Activated gamma-delta T cell (primary cell): ENCODE measurements around the gene ZC3H13.
"Not testable (repeated sequence)": the region's sequence is repeated elsewhere in the genome, so short reads cannot be mapped to it uniquely, and the experiment has no call there.

Experiments
- DNase-seq: peaks from one replicate; lab custom pipeline; 2025; lab: John Stamatoyannopoulos, UW

ZC3H13 gene

DNA sequence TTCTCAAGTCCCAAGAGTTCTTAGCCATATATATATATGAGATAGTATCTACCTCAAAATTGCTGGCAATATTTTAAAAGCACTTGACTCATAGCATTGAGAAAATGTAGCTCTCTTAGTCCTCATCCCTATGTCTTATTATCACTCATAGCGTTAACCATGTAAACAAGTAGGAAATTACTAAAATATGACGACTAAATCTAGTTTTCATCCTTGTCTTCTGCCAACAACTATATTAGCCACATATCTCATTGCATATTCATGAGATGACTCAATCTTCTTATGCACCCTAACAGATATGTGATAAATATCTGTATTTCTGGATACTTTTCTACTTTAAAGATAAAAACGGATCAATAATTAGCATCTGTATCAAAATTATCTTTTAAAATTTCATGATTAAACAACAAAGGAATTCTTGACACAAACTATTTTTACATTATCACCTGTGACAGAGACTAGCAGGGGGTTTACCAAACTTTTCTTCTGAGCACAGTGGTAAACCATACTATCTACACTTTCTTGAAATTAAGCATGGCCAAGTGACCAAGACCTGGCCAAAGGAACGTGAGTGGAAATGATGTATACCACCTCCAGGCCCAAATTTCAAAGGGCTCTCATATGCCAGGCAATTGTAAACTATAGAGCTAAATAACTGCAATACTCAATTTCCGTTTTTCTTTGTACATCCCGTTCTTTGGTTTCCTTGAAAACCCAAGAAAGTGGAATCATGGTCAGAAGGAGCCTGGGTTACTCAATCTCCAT, 45.7 kb downstream of the ZC3H13 start:
- no peak for DNase-seq

DNA sequence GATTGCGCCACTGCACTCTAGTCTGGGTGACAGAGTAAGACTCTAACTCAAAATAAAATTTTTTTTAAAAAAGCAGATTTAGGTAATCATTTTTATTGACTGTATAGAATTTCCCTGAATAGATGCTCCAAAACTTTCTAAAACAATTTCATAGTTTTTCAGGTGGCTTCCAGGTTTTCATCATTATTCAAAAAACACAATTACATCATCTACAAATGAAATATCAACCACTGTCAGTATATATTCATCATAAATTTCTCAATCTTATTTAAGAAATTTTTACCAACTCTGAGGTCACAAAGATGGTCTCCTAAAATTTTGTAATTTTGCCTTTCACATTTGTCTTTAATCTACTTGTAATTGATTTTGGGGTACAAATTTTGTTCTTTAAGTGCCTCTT, 48.1 kb downstream of the ZC3H13 start:
- no peak for DNase-seq

DNA sequence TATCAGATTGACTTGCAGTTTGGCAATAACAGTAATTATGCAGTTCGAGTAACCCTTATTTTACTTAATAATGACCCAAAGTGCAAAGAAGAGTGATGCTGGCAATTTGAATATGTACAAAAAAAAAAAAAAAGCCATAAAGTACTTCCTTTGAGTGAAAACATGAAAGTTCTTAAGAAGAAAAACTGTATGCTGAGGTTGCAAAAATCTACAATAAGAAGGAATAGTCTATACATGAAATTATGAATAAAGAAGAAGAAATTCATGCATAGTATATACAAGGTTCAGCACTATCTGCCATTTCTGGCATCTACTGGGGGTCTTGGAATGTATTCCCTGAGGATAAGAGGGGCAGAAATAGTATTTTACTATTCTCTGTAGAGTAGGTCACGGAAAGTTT, 55.9 kb downstream of the ZC3H13 start:
- DNase-seq, result no peak

DNA sequence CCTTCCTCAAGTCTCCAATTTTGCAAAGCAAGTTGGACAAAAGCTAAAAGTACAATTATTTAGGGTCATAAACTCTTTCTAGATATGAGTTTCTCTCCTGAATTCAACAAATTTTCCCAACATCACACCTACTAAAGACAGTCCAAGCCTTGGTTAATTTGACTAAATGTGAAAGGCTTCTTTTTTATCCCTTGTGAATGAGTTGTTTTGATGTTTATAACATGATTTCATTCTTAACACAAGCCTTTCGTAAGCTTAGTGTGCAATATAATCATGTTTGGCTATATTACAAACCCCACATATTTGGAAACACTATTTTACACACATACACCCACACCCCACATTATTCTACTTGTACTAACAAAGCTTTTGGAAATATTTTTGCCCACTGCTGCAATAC, 57.3 kb downstream of the ZC3H13 start:
- no peak for DNase-seq

DNA sequence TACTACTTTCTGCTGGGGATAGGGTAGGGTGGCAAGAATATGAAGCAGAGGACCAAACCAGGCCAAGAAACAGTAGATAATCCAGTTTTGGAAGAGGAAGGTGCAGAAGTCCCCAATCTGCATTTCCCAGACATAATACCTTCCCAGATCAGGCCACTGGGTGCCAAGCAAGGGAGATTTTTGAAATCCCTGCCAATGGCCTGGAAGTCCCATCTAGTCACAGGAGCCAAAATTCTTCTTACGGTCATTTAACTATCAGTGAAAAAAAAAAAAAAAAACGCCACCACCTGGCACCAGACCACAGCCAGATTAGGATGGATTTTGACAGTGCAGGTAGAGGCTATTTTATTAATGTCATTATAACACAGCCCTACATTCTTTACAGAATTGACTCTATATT, 57.8 kb downstream of the ZC3H13 start:
- no peak for DNase-seq

DNA sequence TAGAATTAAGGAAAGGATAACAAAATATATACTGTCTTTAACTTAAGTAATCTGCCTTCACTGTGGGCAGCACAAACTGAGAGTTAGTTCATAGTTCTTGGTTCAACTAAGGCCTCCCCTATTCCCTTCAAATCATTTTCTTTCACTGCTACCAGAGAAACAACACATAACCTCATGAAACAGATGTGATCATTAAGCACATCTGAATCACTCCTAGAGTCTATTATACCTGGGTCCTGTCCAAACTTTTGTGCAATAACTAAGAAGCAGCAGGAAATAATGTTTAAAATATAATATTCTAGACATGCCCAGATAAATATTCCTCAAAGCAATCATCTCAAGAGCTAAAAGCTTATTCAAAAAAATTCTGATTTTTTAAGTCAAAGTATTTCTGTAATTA, 62.9 kb downstream of the ZC3H13 start:
- DNase-seq, result no peak

DNA sequence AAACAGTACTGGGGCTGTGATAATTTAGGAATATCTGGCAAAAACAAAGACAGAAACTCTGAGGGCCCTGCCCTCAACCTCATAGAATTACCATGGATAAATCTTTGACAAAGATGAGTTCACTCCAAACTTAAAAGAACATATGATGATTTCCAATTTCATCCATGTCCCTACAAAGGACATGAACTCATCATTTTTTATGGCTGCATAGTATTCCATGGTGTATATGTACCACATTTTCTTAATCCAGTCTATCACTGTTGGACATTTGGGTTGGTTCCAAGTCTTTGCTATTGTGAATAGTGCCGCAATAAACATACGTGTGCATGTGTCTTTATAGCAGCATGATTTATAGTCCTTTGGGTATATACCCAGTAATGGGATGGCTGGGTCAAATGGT, 71.4 kb downstream of the ZC3H13 start:
- DNase-seq, result not testable (repeated sequence)

DNA sequence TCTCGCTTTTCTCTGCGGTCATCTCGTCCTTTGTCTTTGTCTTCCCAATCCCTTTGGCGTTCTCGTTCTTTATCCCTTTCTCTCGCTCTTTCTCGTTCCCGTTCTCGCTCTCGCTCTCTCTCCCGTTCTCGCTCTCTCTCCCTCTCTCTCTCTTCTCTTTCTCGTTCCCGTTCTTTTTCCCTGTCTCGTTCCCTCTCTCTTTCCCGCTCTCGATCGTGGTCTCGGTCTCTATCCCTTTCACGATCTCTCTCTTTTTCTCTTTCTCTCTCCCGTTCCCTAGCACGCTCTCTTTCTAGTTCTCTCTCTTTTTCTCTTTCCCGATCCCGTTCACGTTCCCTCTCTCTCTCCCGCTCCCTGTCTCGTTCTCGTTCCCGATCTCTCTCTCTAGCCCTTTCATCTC, 77.2 kb downstream of the ZC3H13 start:
- DNase-seq, result no peak

DNA sequence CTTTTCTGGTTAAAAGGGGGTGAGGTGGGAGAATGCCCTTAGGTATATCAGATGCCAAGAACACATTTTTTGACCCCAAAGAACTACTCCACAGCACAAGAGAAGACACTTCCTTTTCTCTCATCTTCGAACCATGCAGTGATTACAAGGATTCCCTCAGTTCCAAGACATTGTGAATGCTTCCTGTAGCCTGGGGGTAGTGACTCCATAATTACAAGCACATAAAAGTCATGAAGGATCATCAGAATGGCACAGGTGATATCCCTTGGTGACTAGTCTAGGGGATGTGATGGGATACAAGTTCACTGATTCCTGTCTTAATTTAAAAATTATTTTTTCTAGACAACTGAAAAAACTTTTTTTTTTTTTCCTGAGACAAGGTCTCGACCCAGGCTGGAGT, 78.0 kb downstream of the ZC3H13 start:
- no peak for DNase-seq

DNA sequence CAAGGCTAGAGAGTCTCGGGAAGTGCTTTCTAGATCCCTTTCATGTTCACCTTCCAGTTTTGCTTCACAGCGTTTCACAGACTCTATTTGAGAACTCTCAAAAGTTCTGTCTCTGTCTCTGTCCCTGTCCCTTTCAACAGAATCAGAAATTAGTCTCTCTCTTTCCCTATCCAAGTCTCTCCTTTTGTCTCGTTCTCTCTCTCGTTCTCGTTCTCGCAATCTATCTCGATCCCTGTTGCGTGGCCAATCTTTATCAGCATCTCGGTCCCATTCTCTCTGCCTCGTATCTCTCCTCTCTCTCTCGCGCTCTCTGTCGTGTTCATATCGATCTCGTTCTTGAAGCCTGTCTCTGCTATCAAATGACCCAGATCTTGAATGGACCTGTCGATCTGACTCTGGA, 85.0 kb downstream of the ZC3H13 start:
- DNase-seq, result no peak

DNA sequence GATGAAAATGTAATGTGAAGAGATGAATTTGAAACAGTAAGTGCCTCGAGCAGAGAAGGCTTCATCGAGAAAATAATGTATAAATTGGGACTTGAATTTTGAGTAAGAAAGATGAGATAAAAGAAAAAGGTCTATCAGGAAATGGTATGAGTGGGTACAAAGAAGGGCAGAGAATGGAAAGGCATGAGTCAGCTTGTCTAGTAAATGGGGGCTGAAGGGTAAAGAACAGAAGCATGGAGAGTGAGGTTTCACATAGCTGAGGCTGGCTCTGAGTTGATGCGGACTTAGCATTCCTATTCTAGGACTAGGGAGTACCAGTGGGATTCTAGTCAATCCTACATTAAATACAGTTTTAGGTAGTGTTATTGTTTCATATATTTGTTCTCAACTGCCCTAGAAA, 85.8 kb downstream of the ZC3H13 start:
- no peak for DNase-seq

DNA sequence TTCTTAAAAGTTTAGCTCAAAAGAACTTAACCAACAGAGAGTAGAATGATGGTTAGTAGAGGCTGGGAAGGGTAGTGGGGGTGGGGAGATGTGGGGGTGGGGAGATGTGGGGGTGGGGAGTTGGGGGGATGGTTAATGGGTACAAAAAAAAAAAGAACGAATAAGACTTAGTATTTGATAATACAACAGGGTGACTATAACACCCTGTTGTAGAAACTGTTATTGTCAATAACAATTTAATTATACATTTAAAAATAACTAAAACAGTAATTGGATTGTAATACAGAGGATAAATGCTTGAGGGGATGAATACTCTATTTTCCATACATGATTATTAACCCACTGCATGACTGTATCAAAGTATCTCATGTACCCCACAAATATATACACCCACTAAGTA, 91.1 kb downstream of the ZC3H13 start:
- DNase-seq, result no peak

DNA sequence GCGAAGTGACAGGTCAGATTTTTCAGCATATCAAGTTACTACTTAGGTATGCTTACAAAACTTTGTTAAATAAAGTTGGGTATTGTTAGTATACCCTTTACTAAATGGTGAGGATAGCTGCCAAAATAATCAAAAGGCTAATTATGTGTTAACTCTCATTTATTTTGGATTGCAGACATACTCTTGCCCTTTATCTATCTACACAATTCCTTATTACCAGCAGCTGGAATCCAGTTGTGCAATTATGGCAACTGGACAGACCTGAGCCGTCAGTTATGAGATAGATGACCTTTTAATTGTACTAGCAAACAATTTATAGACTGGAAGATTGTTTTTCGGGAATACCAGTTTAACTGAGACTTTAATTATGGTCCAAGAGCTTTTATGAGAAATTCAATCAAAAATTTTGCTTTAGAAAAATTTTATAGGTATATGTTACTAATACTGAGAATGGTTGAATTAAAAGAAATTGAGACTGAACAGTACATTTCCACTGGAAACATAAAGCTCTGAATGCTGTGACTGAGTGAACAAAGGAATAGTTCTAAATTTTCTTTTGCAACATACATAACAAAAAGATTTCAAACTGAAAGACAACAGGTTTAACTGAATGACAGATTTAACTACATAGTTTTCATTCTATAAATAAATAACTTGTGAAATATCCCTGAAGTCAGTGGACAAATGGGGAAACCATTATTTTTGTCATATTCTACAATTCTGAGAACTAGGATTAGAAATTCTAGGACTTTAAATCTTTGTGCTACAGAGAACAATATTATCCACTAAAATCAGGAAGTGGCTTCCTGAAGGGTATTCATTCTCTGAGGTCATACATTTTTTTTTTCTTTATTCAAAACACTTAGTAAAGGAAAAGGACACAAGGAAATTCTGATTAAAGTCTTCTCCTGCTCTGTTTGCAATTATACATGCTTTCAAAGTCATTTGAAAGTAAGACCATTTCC, 97.4 kb downstream of the ZC3H13 start:
- DNase-seq, result no peak

DNA sequence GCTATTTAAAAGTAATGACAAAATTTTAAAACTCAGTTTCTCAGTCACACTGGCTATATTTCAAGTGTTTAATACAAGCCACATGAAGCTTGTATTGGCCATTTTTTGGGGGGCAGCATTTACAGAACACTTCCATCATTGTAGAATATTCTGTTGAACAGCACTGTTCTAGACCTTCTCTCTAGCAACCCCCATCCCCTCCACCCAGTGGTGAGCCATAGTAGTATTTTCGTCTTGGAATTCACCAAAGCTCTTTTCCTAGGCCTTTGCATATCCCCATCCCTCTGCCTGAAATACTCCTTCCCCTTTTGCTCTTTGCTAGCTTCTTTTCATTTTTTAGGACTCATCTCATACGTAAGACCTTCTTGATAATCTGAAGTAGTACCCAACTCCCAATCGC, 99.5 kb downstream of the ZC3H13 start:
- no peak for DNase-seq

DNA sequence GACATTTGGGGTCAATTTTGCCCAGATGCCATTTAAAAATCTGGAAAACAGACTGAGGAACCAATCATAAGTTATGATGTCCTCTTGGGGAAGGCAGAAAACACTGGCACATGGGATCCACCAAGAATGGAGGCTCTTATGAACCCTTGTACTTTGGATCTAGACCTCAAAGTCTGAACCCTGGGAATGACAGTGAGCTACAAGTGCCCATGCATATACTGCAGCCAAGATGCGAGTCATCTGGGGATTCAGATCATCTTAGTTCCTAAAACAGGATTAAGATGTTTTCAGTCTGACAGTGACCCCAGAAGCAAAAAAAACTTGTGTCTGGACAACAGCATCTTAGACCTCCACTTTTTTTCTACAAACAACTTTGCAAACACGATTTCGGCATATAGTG, 100.8 kb downstream of the ZC3H13 start:
- no peak for DNase-seq

DNA sequence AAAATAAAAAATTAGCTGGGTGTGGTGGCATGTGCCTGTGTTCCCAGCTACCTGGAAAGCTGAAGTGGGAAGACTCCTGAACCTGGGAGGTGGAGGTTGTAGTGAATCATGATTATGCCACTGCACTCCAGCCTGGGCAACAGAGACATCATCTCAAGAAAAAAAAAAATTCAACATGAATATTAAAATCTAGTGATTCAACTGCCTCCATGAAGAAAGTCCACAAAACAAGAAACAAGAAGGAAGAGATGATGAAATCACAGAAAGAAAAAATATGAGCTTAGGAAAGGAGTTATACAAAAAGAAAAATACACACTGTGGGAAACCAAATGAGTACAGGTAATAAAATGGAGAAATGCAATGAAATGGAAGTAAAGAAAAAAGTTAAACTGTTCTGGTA, 101.4 kb downstream of the ZC3H13 start:
- no peak for DNase-seq

DNA sequence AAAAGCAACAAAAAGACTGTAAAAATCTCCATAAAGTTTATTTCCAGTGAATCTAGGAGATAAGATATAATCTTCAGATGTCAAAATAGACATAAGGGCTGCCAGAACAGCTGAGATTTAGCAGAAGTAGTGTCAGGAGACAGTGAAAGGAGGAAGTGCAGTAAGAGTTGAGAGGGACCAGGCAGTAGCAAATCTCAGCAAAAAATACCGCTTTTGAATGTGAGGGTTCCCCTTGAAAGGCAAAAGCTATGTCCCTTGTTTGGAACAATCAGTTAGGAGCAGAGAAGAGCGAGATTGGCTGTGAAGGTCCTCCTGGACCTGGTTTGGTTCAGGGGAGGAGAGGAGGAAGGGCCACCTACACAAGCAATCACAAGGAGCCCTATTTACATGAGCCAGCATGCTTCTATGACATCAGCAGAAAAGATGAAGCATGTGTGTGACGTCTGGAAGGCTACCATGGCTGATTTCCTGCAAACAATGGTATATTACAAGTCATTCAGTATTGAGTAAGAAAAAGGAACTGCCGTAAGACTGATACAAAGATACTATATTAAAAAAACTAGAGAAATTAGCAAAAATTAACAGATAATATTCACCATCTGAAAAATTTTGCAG, 102.1 kb downstream of the ZC3H13 start:
- DNase-seq, result no peak

DNA sequence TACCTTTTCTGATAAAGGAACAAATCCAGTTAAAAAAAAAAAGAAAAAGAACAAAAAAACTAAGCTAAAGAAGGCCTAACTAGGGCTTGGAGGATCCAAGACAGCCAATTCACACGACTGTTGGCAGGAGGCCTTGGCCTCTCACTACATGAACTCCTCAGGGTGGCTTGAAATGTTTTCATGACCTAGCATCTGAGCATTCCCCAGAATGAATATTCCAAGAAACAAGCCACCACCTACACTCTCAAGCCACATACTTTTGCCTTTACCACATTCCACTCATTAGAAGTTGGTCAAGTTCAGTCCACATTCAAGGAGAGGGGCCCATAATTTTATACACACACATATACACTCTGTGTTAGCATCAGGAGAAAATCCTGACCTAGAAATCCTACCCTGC, 103.4 kb downstream of the ZC3H13 start:
- no peak for DNase-seq

DNA sequence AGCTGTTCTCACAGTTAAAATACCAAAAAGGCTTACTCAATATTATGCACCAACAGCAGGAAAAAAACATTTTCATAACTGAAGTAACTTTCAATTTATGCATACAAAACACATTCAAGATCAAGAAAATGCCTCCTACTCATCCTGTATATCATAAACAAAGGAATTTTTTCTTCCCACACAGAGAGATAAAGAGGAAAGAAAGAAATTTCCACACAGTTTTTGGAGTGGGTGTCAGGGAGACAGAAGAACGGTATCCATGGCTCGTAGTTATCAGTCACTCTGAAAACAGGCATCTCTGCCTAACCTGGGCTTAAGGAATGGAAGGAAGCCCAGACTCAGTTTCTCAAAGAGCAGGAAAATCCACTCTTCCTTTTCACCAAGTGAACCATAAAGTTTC, 108.6 kb downstream of the ZC3H13 start:
- no peak for DNase-seq

DNA sequence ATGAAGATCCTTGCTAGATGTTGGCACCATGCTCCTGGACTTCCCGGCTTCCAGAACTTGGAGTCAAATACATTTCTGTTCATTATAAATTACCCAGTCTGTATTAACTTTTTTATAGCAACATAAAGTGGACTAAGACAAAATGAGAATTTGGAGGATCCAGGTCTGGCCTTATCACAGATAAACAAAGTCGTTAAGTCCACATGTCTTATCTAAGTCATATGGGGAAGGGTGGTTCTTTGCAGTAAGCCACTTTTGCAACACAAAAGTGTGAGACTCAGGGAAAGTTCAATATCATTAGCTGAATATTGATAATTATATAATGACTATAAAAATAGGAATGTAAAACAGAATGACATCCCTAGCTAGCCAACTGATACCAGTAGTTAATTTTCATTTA, 109.4 kb downstream of the ZC3H13 start:
- DNase-seq, result no peak

DNA sequence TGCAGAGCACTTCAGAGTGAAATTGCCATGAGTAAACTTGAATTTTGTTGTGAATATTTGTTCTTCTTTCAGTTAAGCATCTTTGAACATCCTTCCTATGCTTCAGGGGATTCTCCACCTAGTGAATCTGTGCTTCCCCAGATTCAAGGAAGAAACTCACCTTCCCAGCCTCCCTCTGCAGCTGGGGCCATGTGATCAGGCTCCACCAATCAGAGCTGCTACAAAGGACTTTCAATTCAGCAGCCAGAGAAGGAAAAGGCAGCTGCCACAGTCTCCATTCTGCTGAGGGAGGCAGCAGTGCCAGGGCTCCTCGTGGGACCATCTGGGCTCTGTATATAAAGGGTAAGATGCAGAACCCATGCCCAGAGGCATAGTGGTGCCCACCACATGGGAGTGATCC, 111.3 kb downstream of the ZC3H13 start:
- no peak for DNase-seq

DNA sequence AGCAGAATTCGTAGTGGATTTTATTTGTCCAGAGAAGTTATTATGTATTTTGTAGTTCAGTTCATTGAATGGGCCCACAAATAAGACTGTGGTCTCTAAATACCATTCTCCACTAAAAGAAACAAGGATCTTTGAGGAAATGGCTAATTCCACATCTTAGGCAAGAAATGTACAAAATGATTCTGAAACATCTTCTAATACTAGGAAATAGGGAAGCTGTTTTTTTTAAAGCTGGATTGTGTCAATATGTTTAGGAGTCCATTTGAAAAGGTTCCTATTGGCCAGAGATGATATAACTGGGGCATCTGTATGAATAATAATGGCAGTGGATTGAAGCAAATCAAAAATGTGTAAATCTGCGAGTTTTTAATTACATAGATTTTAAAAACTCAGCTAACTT, 112.5 kb downstream of the ZC3H13 start:
- no peak for DNase-seq

DNA sequence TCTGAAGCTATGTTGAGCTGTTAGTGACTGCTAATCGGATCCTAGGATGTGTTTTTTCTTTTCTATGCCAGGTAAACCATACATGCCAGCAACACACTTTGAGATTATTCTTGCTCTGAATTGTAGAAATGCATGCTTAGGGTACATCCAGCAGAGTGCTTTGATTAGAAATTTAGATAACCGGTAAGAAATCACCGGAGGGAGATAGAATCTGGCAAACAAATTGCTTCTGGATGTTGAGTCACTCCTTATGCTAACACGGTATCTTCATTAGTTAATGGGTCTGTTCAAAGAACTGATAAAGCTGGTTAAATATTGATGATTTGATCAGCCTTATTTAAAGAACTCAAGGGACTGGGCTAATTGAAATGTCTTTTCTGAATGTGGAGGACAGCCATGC, 115.9 kb downstream of the ZC3H13 start:
- no peak for DNase-seq
